PC-3 (cell line): ENCODE results near the gene SNRPF. TPM values are rescaled to one million over a fixed set of nuclear protein-coding genes. Genes with fewer than 3 reads are reported as not detected.

Source experiments
- ATAC-seq: fragments of 200-7000 bp; cut with Tn5 transposase; 2 replicates; pipeline ENCODE4 v1.9.1; 2020; ENCODE audit warnings: mild to moderate bottlenecking, moderate library complexity
- BruUV-seq: library from RNA; stranded (reverse); fragments of 400-500 nt; replicated peaks from 2 replicates; lab custom pipeline; 2021; lab: Mats Ljungman, UMichigan
- CTCF ChIA-PET: fragments of 300-600 bp; sonication (Branson Sonifier 250); formaldehyde crosslinking; loops from one replicate; lab custom pipeline; 2022; ENCODE audit warnings: antibody characterized with exemption; lab: Charles Lee
- POLR2A ChIA-PET: fragments of 300-600 bp; sonication (Branson Sonifier 250); formaldehyde crosslinking; loops from one replicate; lab custom pipeline; 2022; ENCODE audit warnings: antibody characterized with exemption; ENCODE audit not compliant: unreplicated experiment; lab: Charles Lee
- DNase-seq: peaks from one replicate; pipeline ENCODE4 v3.0.0-alpha.2; 2015
- H2AFZ ChIP-seq: fragments of 300-600 bp; sonication (generic); 2 replicates; pipeline ENCODE4 v1.6.0; 2016; ENCODE audit warnings: antibody characterized with exemption, low read length
- H3F3A ChIP-seq: fragments of 300-600 bp; sonication (generic); one replicate; pipeline ENCODE4 v1.6.0; 2017; ENCODE audit warnings: antibody characterized with exemption, low read length, control low read depth, mild to moderate bottlenecking; ENCODE audit not compliant: unreplicated experiment
- H3K27ac ChIP-seq: fragments of 300-600 bp; sonication (generic); 2 replicates; pipeline ENCODE4 v1.5.1; 2016; ENCODE audit warnings: mild to moderate bottlenecking, low read length
- H3K27me3 ChIP-seq: fragments of 300-600 bp; sonication (generic); 2 replicates; pipeline ENCODE4 v1.6.1; 2016; ENCODE audit warnings: low read length, mixed read lengths
- H3K36me3 ChIP-seq: fragments of 300-600 bp; sonication (generic); 2 replicates; pipeline ENCODE4 v1.6.1; 2016; ENCODE audit warnings: low read depth, mixed run types, low read length, mixed read lengths
- H3K4me1 ChIP-seq: fragments of 300-600 bp; sonication (generic); 2 replicates; pipeline ENCODE4 v1.5.1; 2016; ENCODE audit warnings: low read length; ENCODE audit not compliant: insufficient read depth
- H3K4me2 ChIP-seq: fragments of 300-600 bp; sonication (generic); 2 replicates; pipeline ENCODE4 v1.6.0; 2016; ENCODE audit warnings: low read length
- H3K4me3 ChIP-seq: fragments of 300-600 bp; sonication (generic); 2 replicates; pipeline ENCODE4 v1.5.1; 2016; ENCODE audit warnings: mild to moderate bottlenecking, low read length, mixed read lengths
- H3K79me2 ChIP-seq: fragments of 300-600 bp; sonication (generic); 2 replicates; pipeline ENCODE4 v1.6.1; 2017; ENCODE audit warnings: low read length, mixed read lengths
- H3K9ac ChIP-seq: fragments of 300-600 bp; sonication (generic); 2 replicates; pipeline ENCODE4 v1.6.0; 2016; ENCODE audit warnings: mild to moderate bottlenecking, low read length
- H3K9me2 ChIP-seq: fragments of 300-600 bp; sonication (generic); replicated peaks from 2 replicates; pipeline ENCODE4 v1.6.1; 2016; ENCODE audit warnings: mixed run types, low read length, mixed read lengths
- H3K9me3 ChIP-seq: fragments of 300-600 bp; sonication (generic); 2 replicates; pipeline ENCODE4 v1.6.1; 2016; ENCODE audit warnings: low read length, mixed read lengths
- H4K20me1 ChIP-seq: fragments of 300-600 bp; sonication (generic); 2 replicates; pipeline ENCODE4 v1.6.1; 2016; ENCODE audit warnings: low read length, mixed read lengths
- CTCF ChIP-seq: fragments of 300-600 bp; sonication (generic); conservative IDR thresholded peaks from 2 replicates; pipeline ENCODE4 v1.5.1; 2017; ENCODE audit warnings: antibody characterized with exemption, low read depth, mild to moderate bottlenecking, low read length
- EZH2 ChIP-seq: fragments of 300-600 bp; sonication (generic); IDR thresholded peaks from one replicate; pipeline ENCODE4 v1.6.1; 2017; ENCODE audit warnings: antibody characterized with exemption, mild to moderate bottlenecking, low read length; ENCODE audit not compliant: unreplicated experiment
- EZH2phosphoT487 ChIP-seq: fragments of 300-600 bp; sonication (generic); IDR thresholded peaks from 2 replicates; pipeline ENCODE4 v1.6.1; 2018; ENCODE audit warnings: mild to moderate bottlenecking, antibody characterized with exemption, low read length, borderline replicate concordance
- intact Hi-C: fragments of 100-400 bp; cut with micrococcal nuclease; formaldehyde crosslinking; loops from 2 replicates; pipeline ENCODE4 v1.9.0; 2023
- total RNA-seq: library from RNA; depleted of rRNA; stranded (reverse); fragments of >200 nt; gene quantifications from 2 replicates; pipeline ENCODE4 v1.2.3, GENCODE V29; 2014

Gene SNRPF
- total RNA-seq, 1 experiment from 2014 or later: 47.4 TPM

- no peaks in the 10 kb centered on the region for H3K27me3 ChIP-seq
- ChIA-PET CTCF (no interaction called here), POLR2A (no interaction called here)
- TF ChIP-seq EZH2 (no peak), EZH2phosphoT487 (no peak), CTCF (no peak)
- no peak overlapping the region for H3K27ac ChIP-seq
- H3K36me3 ChIP-seq: no peaks in the 10 kb centered on the region
- no peaks in the 10 kb centered on the region for H4K20me1 ChIP-seq
- no peaks in the 10 kb centered on the region for H3K9me2 ChIP-seq
- no peak for ATAC-seq
- H3K4me1 ChIP-seq: no peaks in the 10 kb centered on the region
- H3K4me3 ChIP-seq: no peak overlapping the region
- no TSS peak for BruUV-seq
- H3K9me3 ChIP-seq: no peaks in the 10 kb centered on the region
- intact Hi-C loops: no loop called here
- H3K4me2 ChIP-seq: no peak overlapping the region
- no peak overlapping the region for H2AFZ ChIP-seq
- DNase-seq: no peak
- no peak overlapping the region for H3K9ac ChIP-seq
- no peaks in the 10 kb centered on the region for H3K79me2 ChIP-seq
- no peaks in the 10 kb centered on the region for H3F3A ChIP-seq
Measured at GRCh38 chr12:95882873-95883272, 24.1 kb downstream of the SNRPF start.

- Histone ChIP-seq H3K9me3 (no peaks in the 10 kb centered on the region), H3K9me2 (no peaks in the 10 kb centered on the region), H3K36me3 (no peaks in the 10 kb centered on the region), H3K79me2 (no peaks in the 10 kb centered on the region), H3K4me2 (no peak overlapping the region), H3K27me3 (no peaks in the 10 kb centered on the region), H3K4me1 (no peaks in the 10 kb centered on the region), H3K27ac (no peak overlapping the region), H3K4me3 (no peak overlapping the region), H2AFZ (no peak overlapping the region), H3F3A (no peaks in the 10 kb centered on the region), H3K9ac (no peak overlapping the region), H4K20me1 (no peaks in the 10 kb centered on the region)
- BruUV-seq: no TSS peak
- no peak for TF ChIP-seq CTCF
- no peak for TF ChIP-seq EZH2phosphoT487
- no peak for TF ChIP-seq EZH2
- DNase-seq (no peak), ATAC-seq (no peak)
- POLR2A ChIA-PET: no interaction called here
- CTCF ChIA-PET: no interaction called here
- intact Hi-C loops: no loop called here
Measured at GRCh38 chr12:95884998-95885397, 26.2 kb downstream of the SNRPF start.

- CTCF ChIA-PET: no interaction called here
- Histone ChIP-seq H3K27me3 (no peaks in the 10 kb centered on the region), H3K36me3 (no peaks in the 10 kb centered on the region), H3K79me2 (no peaks in the 10 kb centered on the region), H3K4me2 (no peak overlapping the region), H3K4me3 (no peak overlapping the region), H3K9me3 (no peaks in the 10 kb centered on the region), H3F3A (no peaks in the 10 kb centered on the region), H3K9ac (no peak overlapping the region), H2AFZ (no peak overlapping the region), H3K9me2 (no peaks in the 10 kb centered on the region), H4K20me1 (no peaks in the 10 kb centered on the region), H3K27ac (no peak overlapping the region), H3K4me1 (no peaks in the 10 kb centered on the region)
- intact Hi-C loops: no loop called here
- POLR2A ChIA-PET: no interaction called here
- BruUV-seq: no TSS peak
- DNase-seq: no peak
- no peak for ATAC-seq
- TF ChIP-seq EZH2: no peak
- TF ChIP-seq CTCF: no peak
- TF ChIP-seq EZH2phosphoT487: no peak
Measured at GRCh38 chr12:95887311-95887710, 28.6 kb downstream of the SNRPF start.
